Measurements from ENCODE around the gene TSPAN3.

DNA sequence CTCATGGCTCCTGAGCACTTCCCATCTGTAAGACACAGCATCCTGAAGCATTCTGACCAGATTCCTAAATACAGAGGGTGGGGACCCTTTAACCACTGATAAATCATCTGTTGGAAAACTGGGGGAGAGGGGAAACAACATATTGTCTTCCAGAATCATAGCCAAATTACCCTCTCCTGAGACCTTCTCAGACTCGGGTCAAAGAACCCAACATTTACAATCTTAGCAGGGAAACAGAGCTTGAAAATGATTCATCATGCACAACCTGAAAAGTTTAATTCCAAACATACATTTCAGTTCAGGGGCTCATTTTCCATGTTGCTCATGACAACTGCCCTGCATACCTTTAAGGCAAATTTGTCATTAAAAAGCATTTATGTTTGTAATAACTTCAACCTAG lies 48.5 kb upstream of the TSPAN3 start:
- TF ChIP-seq, protein P1, sequence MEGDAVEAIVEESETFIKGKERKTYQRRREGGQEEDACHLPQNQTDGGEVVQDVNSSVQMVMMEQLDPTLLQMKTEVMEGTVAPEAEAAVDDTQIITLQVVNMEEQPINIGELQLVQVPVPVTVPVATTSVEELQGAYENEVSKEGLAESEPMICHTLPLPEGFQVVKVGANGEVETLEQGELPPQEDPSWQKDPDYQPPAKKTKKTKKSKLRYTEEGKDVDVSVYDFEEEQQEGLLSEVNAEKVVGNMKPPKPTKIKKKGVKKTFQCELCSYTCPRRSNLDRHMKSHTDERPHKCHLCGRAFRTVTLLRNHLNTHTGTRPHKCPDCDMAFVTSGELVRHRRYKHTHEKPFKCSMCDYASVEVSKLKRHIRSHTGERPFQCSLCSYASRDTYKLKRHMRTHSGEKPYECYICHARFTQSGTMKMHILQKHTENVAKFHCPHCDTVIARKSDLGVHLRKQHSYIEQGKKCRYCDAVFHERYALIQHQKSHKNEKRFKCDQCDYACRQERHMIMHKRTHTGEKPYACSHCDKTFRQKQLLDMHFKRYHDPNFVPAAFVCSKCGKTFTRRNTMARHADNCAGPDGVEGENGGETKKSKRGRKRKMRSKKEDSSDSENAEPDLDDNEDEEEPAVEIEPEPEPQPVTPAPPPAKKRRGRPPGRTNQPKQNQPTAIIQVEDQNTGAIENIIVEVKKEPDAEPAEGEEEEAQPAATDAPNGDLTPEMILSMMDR (IDR thresholded peaks at IDR 0.05), result no peak
- TF ChIP-seq POLR2AphosphoS5 (IDR thresholded peaks at IDR 0.05), result no peak

Data from esophagus muscularis mucosa (tissue), 3 donors.